GM12878 (cell line): ENCODE data around the gene GCC1. TPM values are rescaled to one million over a fixed set of nuclear protein-coding genes. Genes with fewer than 3 reads are reported as not detected.

Experiments used
- ATAC-seq: fragments of 200-7000 bp; cut with Tn5 transposase; 3 replicates; pipeline ENCODE4 v1.9.1; 2020; ENCODE audit warnings: mild to moderate bottlenecking, moderate library complexity
- BruUV-seq: library from RNA; stranded (reverse); fragments of 400-500 nt; replicated peaks from 2 replicates; lab custom pipeline; 2021; lab: Mats Ljungman, UMichigan
- CTCF ChIA-PET: fragments of 300-600 bp; sonication (Branson Sonifier 250); formaldehyde crosslinking; extraction: SDS; loops from one replicate; lab custom pipeline; 2021; ENCODE audit warnings: inconsistent platforms; lab: Yijun Ruan, JAX
- POLR2A ChIA-PET: fragments of 350-600 bp; formaldehyde crosslinking; extraction: SDS; loops from one replicate; lab custom pipeline; 2021; ENCODE audit warnings: inconsistent platforms; lab: Charles Lee
- RAD21 ChIA-PET: fragments of 300-600 bp; sonication (Branson Sonifier 250); formaldehyde crosslinking; loops from one replicate; lab custom pipeline; 2023; ENCODE audit warnings: antibody characterized with exemption; ENCODE audit not compliant: unreplicated experiment; lab: Charles Lee
- SMC1A ChIA-PET: fragments of 300-600 bp; sonication (Branson Sonifier 250); formaldehyde crosslinking; loops from one replicate; lab custom pipeline; 2023; ENCODE audit not compliant: unreplicated experiment, uncharacterized antibody; lab: Charles Lee
- DNase-seq: peaks from one replicate; pipeline ENCODE4 v3.0.0-alpha.2; 2011; ENCODE audit warnings: low read depth, low spot score
- FAIRE-seq: peaks from 3 replicates; lab custom pipeline; 2011; peaks lifted over from hg19 to GRCh38; lab: Jason Lieb, UNC
- H2AFZ ChIP-seq: 2 replicates; pipeline ENCODE4 v1.6.0; 2011; ENCODE audit warnings: low read depth, low read length, control low read depth; ENCODE audit not compliant: control insufficient read depth
- H3K27ac ChIP-seq: 2 replicates; pipeline ENCODE4 v1.5.1; 2011; ENCODE audit warnings: control low read depth; ENCODE audit not compliant: control insufficient read depth, insufficient read depth
- H3K27me3 ChIP-seq, 2 experiments: replicated peaks in 1 of 2; 2 replicates each; pipeline versions ENCODE4 v1.6.0 to v1.6.1; 2011; ENCODE audit warnings: low read length in 1 of 2; ENCODE audit not compliant: control insufficient read depth in 2 of 2, insufficient read depth in 2 of 2
- H3K36me3 ChIP-seq, 2 experiments: 2 replicates each; pipeline ENCODE4 v1.5.1; 2011; ENCODE audit warnings: low read length in 1 of 2; ENCODE audit not compliant: control insufficient read depth in 2 of 2, insufficient read depth in 2 of 2
- H3K4me1 ChIP-seq: 2 replicates; pipeline ENCODE4 v1.6.1; 2011; ENCODE audit warnings: mild to moderate bottlenecking, low read length, moderate library complexity, mixed read lengths; ENCODE audit not compliant: control insufficient read depth, insufficient read depth
- H3K4me2 ChIP-seq: 2 replicates; pipeline ENCODE4 v1.6.0; 2011; ENCODE audit warnings: control low read depth; ENCODE audit not compliant: control insufficient read depth, insufficient read depth
- H3K4me3 ChIP-seq: fragments of 200-600 bp; sonication (generic); 2 replicates; pipeline ENCODE4 v1.5.1; 2016
- H3K79me2 ChIP-seq: 2 replicates; pipeline ENCODE4 v1.6.0; 2011; ENCODE audit warnings: low read length; ENCODE audit not compliant: control insufficient read depth, insufficient read depth
- H3K9ac ChIP-seq: 2 replicates; pipeline ENCODE4 v1.8.0; 2011; ENCODE audit warnings: low read length, control low read depth, mixed read lengths; ENCODE audit not compliant: control insufficient read depth, insufficient read depth
- H3K9me3 ChIP-seq: replicated peaks from 3 replicates; pipeline ENCODE4 v1.5.1; 2011; ENCODE audit warnings: mild to moderate bottlenecking, low read length; ENCODE audit not compliant: control insufficient read depth, insufficient read depth
- H4K20me1 ChIP-seq: 2 replicates; pipeline ENCODE4 v1.6.0; 2011; ENCODE audit not compliant: control insufficient read depth, insufficient read depth
- BCLAF1 ChIP-seq: fragments of 450-650 bp; IDR thresholded peaks from 2 replicates; pipeline ENCODE4 v1.6.1; 2017; ENCODE audit warnings: antibody characterized with exemption, mild to moderate bottlenecking, moderate library complexity
- BRCA1 ChIP-seq: IDR thresholded peaks from 2 replicates; pipeline ENCODE4 v1.6.1; 2011; ENCODE audit warnings: low read depth, low read length, improper control_type of control experiment
- CTCF ChIP-seq, 3 experiments: IDR thresholded peaks in 2 of 3; conservative IDR thresholded peaks in 1 of 3; 2 replicates each; pipeline ENCODE4 v1.5.1; 2011; ENCODE audit warnings: low read depth in 3 of 3, low read length in 3 of 3, mild to moderate bottlenecking in 3 of 3, control low read depth in 2 of 3, moderate library complexity in 2 of 3, inconsistent platforms in 1 of 3, mixed read lengths in 1 of 3; ENCODE audit not compliant: control insufficient read depth in 2 of 3, insufficient read depth in 1 of 3; ENCODE audit errors: extremely low read depth in 1 of 3
- HCFC1 ChIP-seq: fragments of 150-350 bp; IDR thresholded peaks from 2 replicates; pipeline ENCODE4 v1.6.1; 2014; ENCODE audit warnings: low read length
- KLF5 ChIP-seq: fragments of 450-650 bp; IDR thresholded peaks from 2 replicates; pipeline ENCODE4 v1.6.1; 2014; ENCODE audit warnings: mild to moderate bottlenecking; ENCODE audit not compliant: partially characterized antibody
- PRDM15 ChIP-seq: fragments of 450-650 bp; formaldehyde crosslinking; IDR thresholded peaks from 2 replicates; pipeline ENCODE4 v1.4.0; 2020; ENCODE audit warnings: mild to moderate bottlenecking, moderate library complexity
- TBL1XR1 ChIP-seq: IDR thresholded peaks from 2 replicates; pipeline ENCODE4 v1.6.1; 2012; ENCODE audit warnings: low read depth, low read length, improper control_type of control experiment
- YBX1 ChIP-seq: fragments of 450-650 bp; IDR thresholded peaks from 2 replicates; pipeline ENCODE4 v1.6.1; 2016; ENCODE audit warnings: antibody characterized with exemption
- ZNF24 ChIP-seq: fragments of 450-650 bp; IDR thresholded peaks from 2 replicates; pipeline ENCODE4 v1.6.1; 2017; ENCODE audit warnings: antibody characterized with exemption, mild to moderate bottlenecking
- in situ Hi-C: fragments of 300-500 bp; cut with MboI; formaldehyde crosslinking; loops from 9 replicates; pipeline ENCODE4 v1.14.3; 2018; ENCODE audit warnings: mixed read lengths
- intact Hi-C: fragments of 100-400 bp; cut with micrococcal nuclease; formaldehyde crosslinking; loops from one replicate; pipeline ENCODE4 v1.14.2; 2022; ENCODE audit not compliant: unreplicated experiment
- polyA plus RNA-seq, 11 experiments: library from polyadenylated mRNA; depleted of rRNA in 4 of 11; unstranded in 6 of 11; stranded (reverse) in 5 of 11; fragments of >200 nt; fragmentation: Nextera tagmentation in 4 of 11; fragmentation: Illumina TruSeq in 1 of 11; extraction: Ambion mirVana in 4 of 11; extraction: Trizol in 1 of 11; gene quantifications; 1 replicate in 1 of 11; 2 replicates in 10 of 11; pipeline versions ENCODE4 v1.2.1 to v1.2.3, GENCODE V29; 2011 to 2016; ENCODE audit warnings: inconsistent platforms in 2 of 11, missing spikeins in 2 of 11, low read depth in 1 of 11
- total RNA-seq, 4 experiments: library from RNA; depleted of rRNA in 3 of 4; stranded (reverse); fragments of >200 nt in 3 of 4; fragmentation: Illumina TruSeq in 1 of 4; extraction: Trizol in 1 of 4; gene quantifications; 2 replicates each; pipeline versions ENCODE4 v1.2.1 to v1.2.3, GENCODE V29; 2013 to 2021

The GCC1 gene
- total and polyA plus RNA-seq, 10 of the 15 experiments (the other 5 are each of a cell fraction or from before 2014, with no cell fraction given): 1.8 to 17.2 (median 9.0) TPM

GRCh38 chr7:127580612-127581011 is 4.8 kb downstream of the GCC1 start:
- Histone ChIP-seq H3K9me3 (no peaks in the 10 kb centered on the region), H4K20me1 (no peaks in the 10 kb centered on the region), H3K4me3 (no peak overlapping the region), H3K36me3 (peaks cover 3 to 9% of the 10 kb centered on the region in 2 experiments; a peak in 3 of 4 replicates), H3K4me1 (peaks cover 11% of the 10 kb centered on the region), H3K9ac (no peak overlapping the region), H3K4me2 (peak overlapping the region; percentile 17; the same call in 1 of the 2 replicates), H3K27me3 (no peaks in the 10 kb centered on the region), H3K79me2 (peaks cover 21% of the 10 kb centered on the region), H2AFZ (no peak overlapping the region), H3K27ac (no peak overlapping the region)
- ATAC-seq (no peak), DNase-seq (no peak), FAIRE-seq (no peak)
- POLR2A ChIA-PET: interaction anchor here (1.1 to 2.4 kb wide), 2 partner anchors 8 to 73 kb away, joined by 3 to 6 read pairs; no protein-coding TSS in a partner anchor
- intact Hi-C loops (no loop called here), in situ Hi-C loops (no loop called here)
- BruUV-seq: no TSS peak
- CTCF ChIA-PET: interaction anchor here (0.6 to 1.4 kb wide), 4 partner anchors 11 to 153 kb away, joined by 3 read pairs; no protein-coding TSS in a partner anchor
- TF ChIP-seq KLF5: no peak
- TF ChIP-seq BCLAF1: no peak
- TF ChIP-seq BRCA1: no peak
- no peak for TF ChIP-seq YBX1
- TF ChIP-seq PRDM15: no peak
- no peak for TF ChIP-seq CTCF (IDR thresholded peaks at IDR 0.05 in 2 of 3, conservative IDR thresholded peaks at IDR 0.05 in 1 of 3; ENCODE audit: control insufficient read depth in 2 of 3, extremely low read depth in 1 of 3, insufficient read depth in 1 of 3, low read depth in 3 of 3, low read length in 3 of 3)
- TF ChIP-seq HCFC1: no peak
- TF ChIP-seq TBL1XR1: no peak
- TF ChIP-seq ZNF24: no peak
- RAD21 ChIA-PET: no interaction called here
- SMC1A ChIA-PET: interaction anchor here (0.8 kb wide), 1 partner anchor 9 kb away, joined by 4 read pairs; no protein-coding TSS in a partner anchor
